ENCODE measurements around the gene ELMO1.

ELMO1 gene

GRCh38 chr7:37092548-37092947 is 356.1 kb downstream of the ELMO1 start:
- DNase-seq = no peak

- DNase-seq = no peak
Observed at GRCh38 chr7:37089972-37090371, 358.7 kb downstream of the ELMO1 start.

DNA sequence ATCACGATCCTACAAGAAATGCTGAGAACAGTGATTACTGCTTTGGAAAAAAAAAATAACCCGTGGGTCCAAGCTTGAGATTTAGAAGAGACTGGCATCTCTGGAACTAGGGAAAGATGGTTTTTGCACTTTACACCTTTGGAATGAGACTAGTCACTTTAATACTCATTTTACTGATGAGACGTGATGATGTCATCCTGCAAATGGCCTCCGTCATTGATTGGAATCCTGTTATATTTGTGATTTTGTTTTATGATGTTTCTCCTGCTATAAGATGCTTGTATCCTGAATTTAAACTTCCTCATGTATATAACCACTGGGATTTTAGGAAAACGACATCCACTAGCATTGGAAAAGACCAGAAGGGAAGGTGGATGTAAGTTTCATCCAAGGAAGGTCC is 363.1 kb downstream of the ELMO1 start:
- no peak for DNase-seq

DNA sequence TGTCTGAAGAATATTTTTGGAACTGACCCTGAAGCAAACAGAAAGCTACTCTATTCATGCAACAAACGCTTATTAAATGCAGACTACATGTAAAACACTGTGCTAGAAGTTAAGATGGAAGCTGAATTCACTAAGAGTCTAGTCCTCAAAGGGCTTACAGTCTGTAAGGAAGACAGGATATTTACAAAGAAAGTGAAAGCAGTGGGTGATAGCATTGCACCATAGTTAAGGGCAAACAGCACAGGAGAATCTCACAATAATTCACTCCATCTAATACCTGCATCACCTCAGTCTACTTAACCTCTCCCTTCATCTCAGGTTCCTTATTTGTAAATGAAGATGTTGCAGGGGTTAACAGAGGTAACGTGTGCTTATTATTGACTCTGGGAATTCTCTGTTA is 364.4 kb downstream of the ELMO1 start:
- no peak for DNase-seq

DNA sequence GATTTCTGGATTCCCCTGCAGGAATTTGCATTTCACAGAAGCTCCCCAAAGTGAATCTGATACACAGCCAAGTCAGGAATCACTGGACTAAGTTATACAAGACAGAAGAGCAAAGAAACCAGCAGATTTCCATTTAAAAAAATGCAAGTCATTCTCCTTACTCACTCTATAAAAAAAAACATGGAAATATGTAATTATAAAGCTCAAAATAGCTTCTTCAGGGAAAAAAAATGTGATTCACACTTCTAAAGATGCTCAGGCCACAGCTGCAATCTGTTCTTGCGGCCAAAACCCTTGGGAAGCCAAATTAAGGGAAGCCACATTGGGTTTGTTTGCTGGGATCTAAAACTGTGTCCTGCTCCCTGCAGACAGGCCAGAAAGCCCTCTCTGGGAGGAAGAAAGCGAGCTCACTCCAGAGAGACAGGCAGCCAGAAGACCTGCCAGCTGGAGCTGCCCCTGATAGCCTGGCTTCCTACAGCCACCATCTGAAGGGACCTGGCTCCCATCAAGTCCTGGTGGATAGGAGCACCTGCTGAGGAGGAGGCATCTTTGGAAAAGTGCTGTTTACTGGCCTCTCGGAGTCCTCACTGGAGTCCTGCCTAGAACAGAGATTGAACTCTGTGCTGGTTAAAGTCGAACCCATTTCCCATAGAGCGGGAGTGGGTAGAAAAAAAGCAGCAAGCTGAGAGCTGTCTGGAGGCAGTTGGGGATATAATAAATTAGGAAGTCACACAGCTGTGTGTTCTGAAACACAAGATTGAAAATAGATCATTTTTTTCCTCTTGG is 365.2 kb downstream of the ELMO1 start:
- DNase-seq = no peak

GRCh38 chr7:37081436-37081835 is 367.2 kb downstream of the ELMO1 start:
- DNase-seq = no peak

DNA sequence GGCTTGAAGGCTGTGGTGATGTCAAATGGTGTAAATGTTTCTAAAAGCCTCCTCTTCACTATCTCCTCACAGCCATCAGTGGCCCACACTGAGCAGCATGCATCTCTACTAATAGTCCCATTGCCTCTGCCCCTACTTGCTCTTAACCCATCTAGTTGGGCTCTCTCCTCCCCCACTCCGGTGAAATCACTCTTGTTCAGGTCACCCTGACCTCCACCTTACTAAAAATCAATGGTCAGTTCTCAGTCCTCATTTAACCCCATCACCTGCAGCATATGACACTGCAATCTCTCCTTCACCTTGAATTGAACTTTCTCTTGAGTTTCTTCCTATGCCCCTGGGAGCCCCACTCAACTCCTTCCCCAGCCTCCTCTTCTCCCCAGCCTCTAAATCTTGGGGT is 369.2 kb downstream of the ELMO1 start:
- no peak for DNase-seq

DNA sequence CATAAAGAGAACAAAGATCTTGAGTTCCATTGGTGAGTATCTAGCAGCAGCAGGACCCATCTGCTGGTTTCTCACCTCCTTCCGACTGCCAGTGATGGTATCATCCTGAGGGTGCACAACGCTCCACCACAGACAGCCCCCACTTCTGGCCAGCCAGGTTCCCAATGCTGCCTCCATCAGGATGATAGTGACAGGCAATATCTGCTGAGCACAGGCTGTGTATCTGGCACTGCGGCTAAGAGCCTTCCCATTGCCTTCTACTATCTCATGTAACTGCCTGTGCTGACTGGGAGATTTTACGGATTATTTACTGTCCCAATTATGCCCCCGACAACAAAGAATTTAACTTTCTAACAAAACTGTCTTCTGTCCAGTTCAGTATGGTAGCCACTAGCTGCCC is 372.0 kb downstream of the ELMO1 start:
- no peak for DNase-seq

- no peak for DNase-seq
Observed at GRCh38 chr7:37074370-37074769, 374.3 kb downstream of the ELMO1 start.

GRCh38 chr7:37071124-37071523 is 377.5 kb downstream of the ELMO1 start:
- no peak for DNase-seq

DNA sequence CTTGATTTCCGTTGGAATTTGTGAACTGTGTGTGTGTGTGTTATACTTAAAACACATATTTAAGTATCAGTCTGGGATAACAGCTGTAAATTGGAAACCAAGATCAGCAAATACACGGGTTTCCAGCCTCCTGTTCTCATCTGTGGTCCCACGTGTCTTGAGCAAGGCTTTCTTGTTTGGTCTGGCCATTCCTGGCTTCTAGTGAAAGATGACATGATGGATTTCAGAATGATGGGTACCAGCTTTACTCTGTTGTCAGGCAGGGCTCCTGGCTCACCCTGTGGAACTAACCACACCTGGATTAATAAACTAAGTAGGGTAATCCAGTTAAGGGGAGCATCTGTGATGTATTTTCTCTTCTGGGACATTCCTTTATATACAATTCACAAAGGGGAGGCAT is 378.2 kb downstream of the ELMO1 start:
- DNase-seq = no peak

DNA sequence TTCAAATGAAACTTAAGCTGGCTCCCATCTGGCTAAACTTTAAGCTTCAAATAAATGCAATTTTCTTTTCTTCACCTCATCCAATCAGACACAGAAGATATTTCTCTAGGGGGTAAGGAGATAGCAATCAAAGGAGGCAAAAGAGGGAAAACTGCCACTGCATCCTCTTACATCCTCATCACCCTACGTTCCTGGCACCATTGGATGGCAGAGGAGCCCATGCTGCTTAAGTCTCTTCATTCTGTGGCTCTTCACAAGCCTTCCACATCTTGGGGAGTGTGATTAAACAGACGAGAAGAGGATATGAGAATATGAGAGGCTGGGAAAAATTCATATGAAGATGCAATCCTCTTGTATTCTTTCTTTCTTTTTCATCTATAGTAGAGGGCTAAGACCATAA is 378.6 kb downstream of the ELMO1 start:
- DNase-seq = no peak

- DNase-seq = no peak
Observed at GRCh38 chr7:37069336-37069735, 379.3 kb downstream of the ELMO1 start.

- no peak for DNase-seq
Observed at GRCh38 chr7:37068902-37069301, 379.8 kb downstream of the ELMO1 start.

DNA sequence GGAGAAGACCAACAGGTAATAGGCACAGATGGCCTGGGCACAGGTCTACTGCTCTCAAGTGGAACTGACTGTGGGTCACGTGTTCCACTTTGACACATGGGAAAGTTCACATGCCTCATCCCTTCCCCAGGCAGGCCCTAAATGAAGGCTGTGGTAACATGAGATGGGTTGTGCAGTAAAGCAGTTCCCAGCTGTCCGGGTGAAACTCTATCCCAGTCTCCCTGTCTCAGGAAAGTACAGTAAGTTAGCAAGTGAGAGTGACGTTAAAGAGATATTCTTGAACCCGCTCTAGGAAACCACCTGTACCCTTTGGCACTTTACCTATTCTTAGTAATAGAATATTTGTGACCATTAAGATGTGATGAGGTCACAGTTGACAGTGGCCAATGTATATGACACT is 380.6 kb downstream of the ELMO1 start:
- peak; percentile 2 for DNase-seq

DNA sequence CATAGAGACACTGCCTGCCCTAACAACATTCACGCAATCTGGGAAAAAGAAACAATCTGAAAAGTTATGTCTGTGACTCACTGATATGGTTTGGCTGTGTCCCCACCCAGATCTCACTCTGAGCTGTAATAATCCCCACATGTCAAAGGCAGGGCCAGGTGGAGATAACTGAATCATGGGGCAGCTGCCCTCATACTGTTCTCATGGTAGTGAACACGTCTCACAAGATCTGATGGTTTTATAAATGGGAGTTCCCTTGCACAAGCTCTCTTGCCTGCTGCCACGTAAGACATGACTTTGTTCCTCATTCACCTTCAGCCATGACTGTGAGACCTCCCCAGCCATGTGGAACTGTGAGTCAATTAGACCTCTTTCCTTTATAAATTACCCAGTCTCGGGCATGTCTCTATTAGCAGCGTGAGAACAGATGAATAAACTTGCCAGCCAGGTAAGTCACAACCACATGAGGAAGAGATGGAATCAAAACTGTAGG is 382.8 kb downstream of the ELMO1 start:
- no peak for DNase-seq

- no peak for DNase-seq
Observed at GRCh38 chr7:37062560-37062859, 386.2 kb downstream of the ELMO1 start.

DNA sequence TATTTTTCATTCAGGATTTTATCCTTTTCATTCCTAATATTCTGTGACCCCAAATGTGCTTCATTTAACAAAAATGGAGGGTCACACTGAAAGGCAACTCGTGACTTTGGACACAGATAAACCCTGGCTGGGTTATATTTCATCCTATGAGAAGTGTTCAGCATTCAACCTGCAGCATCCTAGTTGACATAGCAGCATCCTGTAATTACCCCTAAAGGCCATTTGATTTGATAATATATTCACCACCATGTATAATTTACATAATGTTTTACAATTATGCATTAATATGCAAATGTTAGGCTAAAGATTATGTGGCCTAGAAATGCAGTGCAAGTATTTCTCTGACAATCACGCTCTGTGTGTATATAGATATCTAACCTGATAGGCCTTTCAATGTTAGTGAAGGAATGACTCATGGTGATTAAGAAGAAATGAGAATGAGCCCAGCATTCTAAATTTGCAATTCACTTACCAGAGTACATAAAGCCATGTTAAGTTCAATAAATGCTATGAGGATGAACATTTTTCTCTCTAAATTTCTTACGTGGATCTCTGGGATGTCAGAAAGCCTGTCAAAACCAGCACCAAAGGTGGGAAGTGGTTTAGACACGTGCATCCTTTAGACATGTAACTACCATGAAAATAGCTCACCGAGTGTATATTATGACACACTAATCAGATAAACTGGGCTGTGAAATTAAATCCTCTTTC is 386.7 kb downstream of the ELMO1 start:
- no peak for DNase-seq

DNA sequence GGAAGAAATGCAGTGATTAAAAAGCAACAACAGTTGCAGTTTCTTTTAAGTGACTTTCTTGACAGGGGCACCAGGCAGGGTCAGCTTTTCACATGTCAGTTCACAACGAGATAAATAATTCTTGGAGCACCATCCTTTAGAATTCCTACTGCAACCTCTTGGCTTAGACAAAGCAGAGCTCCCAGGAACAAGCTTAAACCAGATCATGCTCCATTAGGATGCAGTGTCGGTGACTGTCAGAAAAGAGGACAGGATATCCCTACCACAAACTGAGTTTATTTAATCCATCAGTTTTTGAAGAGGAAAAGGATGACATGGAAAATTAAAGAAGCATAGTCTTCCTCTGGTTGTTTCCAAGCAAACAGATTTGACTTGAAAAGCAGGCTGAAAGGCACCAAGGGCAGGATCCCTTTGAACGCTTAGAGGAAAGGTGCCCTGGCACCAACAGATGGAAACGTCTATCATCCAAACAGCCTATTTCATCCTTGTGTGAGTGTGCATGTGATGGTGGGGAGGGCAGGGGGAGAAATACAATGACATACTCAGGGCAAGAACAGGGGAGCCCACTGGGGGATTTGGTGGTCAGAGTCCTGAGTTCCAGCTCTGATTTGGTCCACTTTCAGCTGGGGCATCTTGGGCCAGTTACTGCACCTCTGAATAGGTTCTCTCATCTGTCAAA is 392.3 kb downstream of the ELMO1 start:
- no peak for DNase-seq

DNA sequence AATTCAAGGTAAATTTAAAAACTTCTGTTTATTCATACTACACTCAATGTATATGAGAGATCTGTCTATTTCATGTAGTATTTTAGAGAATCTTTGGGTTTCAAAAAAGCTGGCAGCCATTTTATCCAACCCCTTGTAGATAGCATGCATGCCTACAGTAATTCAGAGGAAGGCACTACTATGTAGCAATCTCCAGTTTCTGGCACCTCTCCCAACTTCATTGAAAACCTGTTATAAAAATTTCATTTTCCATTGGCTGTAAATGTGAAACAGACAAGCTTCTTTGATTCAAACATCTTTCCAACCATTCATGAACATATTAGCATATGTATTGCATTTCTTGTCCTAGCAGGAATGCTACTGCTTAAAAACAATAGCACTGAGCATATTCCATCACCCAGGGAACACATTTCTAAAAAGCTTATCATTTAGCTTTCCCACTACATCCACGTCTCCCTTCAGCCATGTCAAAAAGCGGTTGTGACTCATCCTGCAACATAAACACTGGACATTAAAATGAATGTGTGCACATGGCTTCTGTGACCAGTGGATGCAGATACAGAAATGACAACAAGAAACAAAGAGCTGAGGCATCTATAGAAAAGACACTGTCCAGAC is 393.9 kb downstream of the ELMO1 start:
- DNase-seq = no peak

GRCh38 chr7:37052705-37053104 is 396.0 kb downstream of the ELMO1 start:
- DNase-seq = peak; percentile 21

DNA sequence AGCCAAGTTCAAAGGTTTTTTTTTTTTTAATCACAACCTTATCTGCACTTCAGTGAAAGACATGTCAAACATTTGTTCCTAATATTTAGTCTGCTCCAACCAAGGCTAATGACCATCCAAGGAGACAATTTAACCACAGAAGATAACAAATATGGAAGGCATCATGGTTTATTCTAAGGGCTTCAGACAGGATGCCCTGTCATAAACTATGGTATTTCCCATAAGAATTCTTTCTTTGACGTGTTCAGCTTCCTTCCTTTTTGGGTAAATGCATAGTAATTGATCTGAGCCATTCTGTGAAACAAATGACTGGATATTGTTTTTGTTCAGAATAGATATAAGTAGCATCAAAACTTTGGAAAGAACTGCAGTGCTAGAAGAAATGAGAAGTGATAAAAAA is 397.9 kb downstream of the ELMO1 start:
- no peak for DNase-seq

DNA sequence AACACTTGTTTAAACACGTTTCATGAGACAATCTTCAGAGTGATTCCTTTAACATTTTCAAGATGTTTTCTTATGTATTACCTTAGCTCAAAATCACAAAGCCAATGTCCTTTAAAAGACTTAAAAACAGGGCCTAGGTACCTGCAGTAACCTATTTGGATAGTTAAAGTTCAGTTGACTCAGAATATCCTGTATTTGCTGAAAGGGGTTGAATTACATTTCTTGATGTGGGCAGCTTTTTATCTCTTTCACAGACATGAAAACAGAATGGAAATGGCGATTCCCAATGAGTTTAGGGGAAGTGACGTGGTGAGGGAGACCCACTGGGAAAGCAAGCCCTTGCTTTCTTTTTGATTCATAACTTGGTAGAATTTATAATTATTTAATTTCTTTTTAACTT is 400.0 kb downstream of the ELMO1 start:
- no peak for DNase-seq

Data from right kidney (tissue), 1 donor.